A673 (cell line): ENCODE results near the gene MT2A. TPM values are rescaled to one million over a fixed set of nuclear protein-coding genes. Genes with fewer than 3 reads are reported as not detected.
"Not testable (repeated sequence)": the region's sequence is repeated elsewhere in the genome, so short reads cannot be mapped to it uniquely, and the experiment has no call there.

Source experiments
- BruUV-seq: library from RNA; stranded (reverse); fragments of 400-500 nt; replicated peaks from 2 replicates; lab custom pipeline; 2021; lab: Mats Ljungman, UMichigan
- CTCF ChIA-PET: fragments of 300-600 bp; sonication (Branson Sonifier 250); formaldehyde crosslinking; loops from one replicate; lab custom pipeline; 2022; ENCODE audit warnings: antibody characterized with exemption; lab: Charles Lee
- POLR2A ChIA-PET: fragments of 300-600 bp; sonication (Branson Sonifier 250); formaldehyde crosslinking; loops from one replicate; lab custom pipeline; 2022; ENCODE audit warnings: antibody characterized with exemption; ENCODE audit not compliant: low non-redundant PET; lab: Charles Lee
- DNase-seq: peaks from one replicate; pipeline ENCODE4 v3.0.0-alpha.2; 2015; ENCODE audit warnings: low spot score
- H3K27ac ChIP-seq: fragments of 200-600 bp; sonication (generic); 2 replicates; pipeline ENCODE4 v1.5.1; 2016; ENCODE audit warnings: mixed run types, low read depth, mild to moderate bottlenecking, mixed read lengths, antibody characterized with exemption, low read length; ENCODE audit not compliant: poor library complexity, severe bottlenecking
- H3K27me3 ChIP-seq: fragments of 200-600 bp; sonication (generic); replicated peaks from 2 replicates; pipeline ENCODE4 v1.6.1; 2017; ENCODE audit warnings: mixed run types, low read depth, mild to moderate bottlenecking, mixed read lengths, antibody characterized with exemption, low read length; ENCODE audit not compliant: insufficient read depth, poor library complexity
- H3K36me3 ChIP-seq: fragments of 200-600 bp; sonication (generic); 2 replicates; pipeline ENCODE4 v1.6.1; 2016; ENCODE audit warnings: mixed run types, mild to moderate bottlenecking, mixed read lengths, antibody characterized with exemption, low read length; ENCODE audit not compliant: insufficient read depth, poor library complexity, severe bottlenecking
- H3K4me1 ChIP-seq: fragments of 200-600 bp; sonication (generic); 2 replicates; pipeline ENCODE4 v1.6.1; 2017; ENCODE audit warnings: mixed run types, mild to moderate bottlenecking, mixed read lengths, antibody characterized with exemption, low read length; ENCODE audit not compliant: insufficient read depth, poor library complexity, severe bottlenecking
- H3K4me3 ChIP-seq: fragments of 200-600 bp; sonication (generic); 2 replicates; pipeline ENCODE4 v1.5.1; 2016; ENCODE audit warnings: low read depth, mixed run types, mild to moderate bottlenecking, mixed read lengths, low read length; ENCODE audit not compliant: poor library complexity, severe bottlenecking
- H3K9me3 ChIP-seq: fragments of 200-600 bp; sonication (generic); 2 replicates; pipeline ENCODE4 v1.6.1; 2016; ENCODE audit warnings: mixed run types, low read depth, mild to moderate bottlenecking, mixed read lengths, antibody characterized with exemption, low read length; ENCODE audit not compliant: poor library complexity, severe bottlenecking
- EZH2 ChIP-seq: fragments of 200-600 bp; sonication (generic); IDR thresholded peaks from 2 replicates; pipeline ENCODE4 v1.6.1; 2017; ENCODE audit warnings: borderline replicate concordance, low read depth, mild to moderate bottlenecking, mixed read lengths, antibody characterized with exemption, low read length; ENCODE audit not compliant: poor library complexity, severe bottlenecking
- intact Hi-C: fragments of 100-400 bp; cut with micrococcal nuclease; formaldehyde crosslinking; loops from one replicate; pipeline ENCODE4 v1.10.0; 2022; ENCODE audit not compliant: unreplicated experiment
- total RNA-seq: library from RNA; stranded (reverse); gene quantifications from 2 replicates; pipeline ENCODE4 v1.2.3, GENCODE V29; 2021
- TF ChIP-seq, protein P1 (sequence below): fragments of 300-800, 200-600 bp; sonication (generic); conservative IDR thresholded peaks from 2 replicates; pipeline ENCODE4 v1.5.1; 2017; ENCODE audit warnings: low read depth, mild to moderate bottlenecking, antibody characterized with exemption, low read length, moderate library complexity, mixed read lengths

MT2A gene
- total RNA-seq, 1 experiment from 2014 or later, result 218 TPM

DNA sequence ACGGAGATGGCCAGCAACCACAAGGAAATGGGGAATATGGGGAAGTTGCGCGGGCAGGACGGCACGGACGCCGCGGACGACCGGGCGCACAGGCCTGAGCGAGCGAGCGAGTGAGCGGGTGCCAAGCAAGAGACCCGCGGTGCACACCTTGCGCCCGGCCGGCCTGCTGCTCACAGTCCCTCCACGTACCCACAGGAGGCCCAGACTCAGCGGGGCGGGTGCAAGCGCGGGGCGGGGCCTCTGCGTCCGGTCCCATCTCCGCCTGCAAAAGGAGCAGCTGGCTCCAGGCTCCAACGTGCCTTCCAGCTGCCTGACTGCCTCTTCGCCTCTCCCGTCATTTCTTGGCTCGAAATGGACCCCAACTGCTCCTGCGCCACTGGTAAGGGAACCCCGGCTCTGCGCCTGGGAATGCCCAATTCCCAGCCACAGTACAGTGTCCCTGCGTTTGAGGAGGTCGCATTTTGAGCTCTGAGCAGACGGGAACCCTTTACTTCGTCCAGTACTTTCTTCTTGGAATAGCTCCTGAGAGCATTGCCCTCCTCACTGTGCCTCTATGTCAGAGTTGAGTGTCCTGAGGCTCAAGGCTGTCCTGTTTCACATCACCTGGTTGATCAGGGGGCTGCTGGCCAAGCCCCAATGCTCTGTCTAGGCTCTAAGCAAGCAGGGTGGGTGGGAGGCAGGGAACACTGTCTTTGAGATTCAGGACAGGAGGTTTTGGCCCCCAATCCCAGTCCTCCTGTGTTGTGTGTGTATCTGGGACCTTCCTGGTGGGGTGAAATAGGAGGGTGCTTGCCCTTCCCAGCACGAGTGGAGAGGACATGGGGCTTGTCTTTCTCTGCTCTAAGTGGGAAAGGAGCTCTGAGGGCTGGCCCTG lies 9.1 kb downstream of the MT2A start:
- CTCF ChIA-PET, result no interaction called here
- no peaks in the 10 kb centered on the region for H3K9me3 ChIP-seq
- no TSS peak for BruUV-seq
- intact Hi-C loops, result no loop called here
- H3K4me3 ChIP-seq, result no peak overlapping the region
- TF ChIP-seq, protein P1, sequence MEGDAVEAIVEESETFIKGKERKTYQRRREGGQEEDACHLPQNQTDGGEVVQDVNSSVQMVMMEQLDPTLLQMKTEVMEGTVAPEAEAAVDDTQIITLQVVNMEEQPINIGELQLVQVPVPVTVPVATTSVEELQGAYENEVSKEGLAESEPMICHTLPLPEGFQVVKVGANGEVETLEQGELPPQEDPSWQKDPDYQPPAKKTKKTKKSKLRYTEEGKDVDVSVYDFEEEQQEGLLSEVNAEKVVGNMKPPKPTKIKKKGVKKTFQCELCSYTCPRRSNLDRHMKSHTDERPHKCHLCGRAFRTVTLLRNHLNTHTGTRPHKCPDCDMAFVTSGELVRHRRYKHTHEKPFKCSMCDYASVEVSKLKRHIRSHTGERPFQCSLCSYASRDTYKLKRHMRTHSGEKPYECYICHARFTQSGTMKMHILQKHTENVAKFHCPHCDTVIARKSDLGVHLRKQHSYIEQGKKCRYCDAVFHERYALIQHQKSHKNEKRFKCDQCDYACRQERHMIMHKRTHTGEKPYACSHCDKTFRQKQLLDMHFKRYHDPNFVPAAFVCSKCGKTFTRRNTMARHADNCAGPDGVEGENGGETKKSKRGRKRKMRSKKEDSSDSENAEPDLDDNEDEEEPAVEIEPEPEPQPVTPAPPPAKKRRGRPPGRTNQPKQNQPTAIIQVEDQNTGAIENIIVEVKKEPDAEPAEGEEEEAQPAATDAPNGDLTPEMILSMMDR, result no peak
- no peak for TF ChIP-seq EZH2
- H3K4me1 ChIP-seq, result no peaks in the 10 kb centered on the region
- POLR2A ChIA-PET, result no interaction called here
- H3K36me3 ChIP-seq, result no peaks in the 10 kb centered on the region
- no peaks in the 10 kb centered on the region for H3K27me3 ChIP-seq
- H3K27ac ChIP-seq, result no peak overlapping the region
- DNase-seq, result no peak

DNA sequence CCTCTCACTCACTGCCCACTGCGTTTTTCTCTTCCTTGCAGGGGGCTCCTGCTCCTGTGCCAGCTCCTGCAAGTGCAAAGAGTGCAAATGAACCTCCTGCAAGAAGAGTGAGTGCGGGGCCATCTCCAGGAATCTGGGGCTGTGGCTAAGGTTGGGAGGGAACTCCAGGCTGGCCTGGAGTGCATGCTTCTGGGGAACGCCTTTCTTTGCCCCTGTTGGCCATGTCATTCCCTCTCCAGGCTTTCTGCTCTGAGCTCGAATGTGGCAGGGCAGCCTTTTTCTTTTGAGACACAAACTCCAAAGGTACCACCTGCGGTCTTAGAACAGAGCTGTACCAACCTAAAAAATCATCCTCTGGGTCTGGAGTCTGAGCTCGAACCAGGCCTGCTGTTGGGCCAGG lies 9.8 kb downstream of the MT2A start:
- CTCF ChIA-PET, result no interaction called here
- no peaks in the 10 kb centered on the region for H3K9me3 ChIP-seq
- no peaks in the 10 kb centered on the region for H3K27me3 ChIP-seq
- H3K4me3 ChIP-seq, result no peak overlapping the region
- no peaks in the 10 kb centered on the region for H3K4me1 ChIP-seq
- TF ChIP-seq, protein P1, result no peak
- TF ChIP-seq EZH2, result no peak
- POLR2A ChIA-PET, result no interaction called here
- DNase-seq, result no peak
- H3K27ac ChIP-seq, result no peak overlapping the region
- no TSS peak for BruUV-seq
- intact Hi-C loops, result no loop called here
- no peaks in the 10 kb centered on the region for H3K36me3 ChIP-seq

DNA sequence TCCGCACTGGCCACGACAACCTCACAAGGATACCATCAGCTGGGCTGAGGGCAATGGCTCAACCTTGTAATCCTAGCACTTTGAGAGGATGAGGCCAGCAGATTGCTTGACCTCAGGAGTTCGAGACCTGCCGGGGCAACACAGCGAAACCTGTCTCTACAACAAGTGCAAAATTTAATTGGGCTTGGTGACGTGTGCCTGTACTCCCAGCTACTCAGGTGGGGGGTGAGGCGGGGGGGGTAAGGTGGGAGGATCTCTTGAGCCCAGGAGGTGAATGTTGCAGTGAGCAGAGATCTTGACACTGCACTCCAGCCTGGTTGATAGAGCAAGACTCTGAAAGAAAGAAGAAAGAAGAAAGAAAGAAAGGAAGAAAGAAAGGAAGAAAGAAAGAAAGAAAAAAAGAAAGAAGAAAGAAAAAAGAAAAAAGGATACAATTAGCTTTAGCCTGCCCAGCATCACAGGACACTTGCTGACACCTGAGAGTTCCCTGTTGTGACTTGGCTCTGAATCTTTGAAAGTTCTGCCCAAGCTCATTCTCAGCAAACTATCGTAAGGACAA lies 12.0 kb downstream of the MT2A start:
- H3K4me1 ChIP-seq, result no peaks in the 10 kb centered on the region
- no peak for DNase-seq
- ChIA-PET POLR2A (no interaction called here), CTCF (no interaction called here)
- no peak for TF ChIP-seq EZH2
- TF ChIP-seq, protein P1, result no peak
- no peaks in the 10 kb centered on the region for H3K27me3 ChIP-seq
- H3K27ac ChIP-seq, result no peak overlapping the region
- intact Hi-C loops, result no loop called here
- no peak overlapping the region for H3K4me3 ChIP-seq
- no peaks in the 10 kb centered on the region for H3K36me3 ChIP-seq
- no peaks in the 10 kb centered on the region for H3K9me3 ChIP-seq
- no TSS peak for BruUV-seq

DNA sequence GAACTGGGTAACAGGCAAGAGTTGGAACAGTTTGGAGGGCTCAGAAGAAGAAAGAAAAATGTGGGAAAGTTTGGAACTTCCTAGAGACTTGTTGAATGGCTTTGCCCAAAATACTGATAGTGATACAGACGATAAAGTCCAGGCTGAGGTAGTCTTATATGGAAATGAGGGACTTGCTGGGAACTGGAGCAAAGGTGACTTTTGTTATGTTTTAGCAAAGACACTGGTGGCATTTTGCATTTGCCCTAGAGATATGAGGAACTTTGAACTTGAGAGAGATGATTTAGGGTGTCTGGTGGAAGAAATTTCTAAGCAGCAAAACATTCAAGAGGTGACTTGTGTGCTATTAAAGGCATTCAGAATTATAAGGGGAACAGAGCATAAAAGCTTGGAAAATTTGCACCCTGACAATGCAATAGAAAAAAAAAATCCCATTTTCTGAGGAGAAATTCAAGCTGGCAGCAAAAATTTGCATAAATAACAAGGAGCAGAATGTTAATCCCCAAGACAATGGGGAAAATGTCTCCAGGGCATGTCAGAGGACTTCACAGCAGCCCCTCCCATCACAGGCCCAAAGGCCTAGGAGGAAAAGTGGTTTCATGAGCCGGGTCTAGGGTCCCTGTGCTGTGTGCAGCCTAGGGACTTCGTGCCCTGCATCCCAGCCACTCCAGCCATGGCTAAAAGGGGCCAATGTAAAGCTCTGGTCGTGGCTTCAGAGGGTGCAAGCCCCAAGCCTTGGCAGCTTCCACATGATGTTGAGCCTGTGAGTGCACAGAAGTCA lies 13.5 kb downstream of the MT2A start:
- POLR2A ChIA-PET, CTCF ChIA-PET, intact Hi-C loops: not testable (repeated sequence)

DNA sequence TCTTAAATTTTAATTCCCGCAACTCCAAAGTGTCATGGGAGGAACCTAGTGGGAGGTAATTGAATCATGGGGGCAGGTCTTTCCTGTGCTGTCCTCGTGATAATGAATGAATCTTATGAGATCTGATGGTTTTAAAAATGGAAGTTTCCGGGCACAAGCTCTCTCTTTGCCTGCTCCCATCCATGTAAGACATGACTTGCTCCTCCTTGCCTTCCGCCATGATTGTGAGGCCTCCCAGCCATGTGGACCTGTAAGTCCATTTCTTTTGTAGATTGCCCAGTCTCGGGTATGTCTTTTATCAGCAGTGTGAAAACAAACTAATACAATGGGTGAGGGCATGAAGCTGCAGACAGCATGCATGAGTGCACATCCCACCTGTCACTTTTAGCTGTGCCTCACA lies 14.8 kb downstream of the MT2A start:
- H3K9me3 ChIP-seq, BruUV-seq, intact Hi-C loops, H3K27me3 ChIP-seq, H3K36me3 ChIP-seq, POLR2A ChIA-PET, H3K4me3 ChIP-seq, H3K4me1 ChIP-seq, CTCF ChIA-PET, H3K27ac ChIP-seq, DNase-seq: not testable (repeated sequence)

More for the DNA sequence above, 13.5 kb downstream of the MT2A start:
- not testable (repeated sequence) for H3K36me3 ChIP-seq, H3K27ac ChIP-seq, H3K4me1 ChIP-seq, H3K27me3 ChIP-seq, H3K4me3 ChIP-seq, BruUV-seq, DNase-seq, H3K9me3 ChIP-seq
